Stimulated activated CD4-positive, alpha-beta T cell treated with anti-CD3 and anti-CD28 coated beads, Interleukin-12 subunit alpha, Interleukin-12 subunit beta, amount 100 ng/mL, for 4 hours (primary cell): Measurements from ENCODE around the gene EFNA5.

Experiments
- DNase-seq: peaks from one replicate; pipeline ENCODE4 v3.0.0-alpha.2; 2020

EFNA5 gene

GRCh38 chr5:107670932-107671741, at the start of gene EFNA5:
EFNA5 (minus strand) TSS chr5:107670937.
- DNase-seq: no peak

- DNase-seq: no peak
Observed at GRCh38 chr5:107719034-107719606, 48.4 kb upstream of the EFNA5 start.

GRCh38 chr5:107717816-107718215, 47.1 kb upstream of the EFNA5 start:
- DNase-seq: no peak

GRCh38 chr5:107713228-107713627, 42.5 kb upstream of the EFNA5 start:
- DNase-seq: no peak

GRCh38 chr5:107712359-107712870, 41.7 kb upstream of the EFNA5 start:
- DNase-seq: no peak

- DNase-seq: no peak
Observed at GRCh38 chr5:107705402-107706014, 34.8 kb upstream of the EFNA5 start.

- no peak for DNase-seq
Observed at GRCh38 chr5:107704681-107705401, 34.1 kb upstream of the EFNA5 start.

GRCh38 chr5:107700481-107700880, 29.7 kb upstream of the EFNA5 start:
- no peak for DNase-seq

GRCh38 chr5:107699425-107699824, 28.7 kb upstream of the EFNA5 start:
- no peak for DNase-seq

- DNase-seq: no peak
Observed at GRCh38 chr5:107698286-107698685, 27.5 kb upstream of the EFNA5 start.

- DNase-seq: no peak
Observed at GRCh38 chr5:107696498-107696897, 25.8 kb upstream of the EFNA5 start.

GRCh38 chr5:107696080-107696479, 25.3 kb upstream of the EFNA5 start:
- DNase-seq: no peak

GRCh38 chr5:107687937-107688336, 17.2 kb upstream of the EFNA5 start:
- no peak for DNase-seq

GRCh38 chr5:107687404-107687803, 16.7 kb upstream of the EFNA5 start:
- no peak for DNase-seq

GRCh38 chr5:107682533-107682932, 11.8 kb upstream of the EFNA5 start:
- DNase-seq: no peak

GRCh38 chr5:107680799-107681198, 10.1 kb upstream of the EFNA5 start:
- DNase-seq: no peak

GRCh38 chr5:107680099-107680498, 9.4 kb upstream of the EFNA5 start:
- no peak for DNase-seq

GRCh38 chr5:107676702-107677101, 6.0 kb upstream of the EFNA5 start:
- no peak for DNase-seq

- DNase-seq: no peak
Observed at GRCh38 chr5:107675201-107675600, 4.5 kb upstream of the EFNA5 start.

- no peak for DNase-seq
Observed at GRCh38 chr5:107674655-107675054, 3.9 kb upstream of the EFNA5 start.

- DNase-seq: peak; percentile 74
Observed at GRCh38 chr5:107673368-107674136, 2.8 kb upstream of the EFNA5 start.

GRCh38 chr5:107673039-107673367, 2.3 kb upstream of the EFNA5 start:
- no peak for DNase-seq
